ENCODE results near the gene KIAA2012. TPM values are rescaled to one million over a fixed set of nuclear protein-coding genes. Genes with fewer than 3 reads are reported as not detected.

KIAA2012 gene
- total and polyA plus RNA-seq, 2 donors (not counting 1 experiment from before 2014, with no cell fraction given), result not detected

GRCh38 chr2:202149155-202149762 is 76.2 kb downstream of the KIAA2012 start:
- no peaks in the 10 kb centered on the region for H3K9me3 ChIP-seq (ENCODE audit: control extremely low read depth in 1 of 3, control insufficient read depth in 2 of 3, insufficient read depth in 1 of 3, low read length in 2 of 3)
- CTCF ChIA-PET, result no interaction called here
- H3K36me3 ChIP-seq (replicated peaks in 1 of 2; ENCODE audit: control extremely low read depth in 1 of 2, control insufficient read depth in 1 of 2, extremely low read depth in 1 of 2, insufficient read depth in 2 of 2, low read length in 1 of 2), result no peaks in the 10 kb centered on the region
- H3K27me3 ChIP-seq (replicated peaks in 1 of 4; ENCODE audit: control extremely low read depth in 1 of 4, control insufficient read depth in 3 of 4, insufficient read depth in 4 of 4, low read length in 3 of 4), result peaks cover 0 to 7% (median 2%) of the 10 kb centered on the region in 4 experiments
- no peak overlapping the region for H3K4me3 Mint-ChIP-seq
- no peak for DNase-seq
- H3K79me2 ChIP-seq (ENCODE audit: control insufficient read depth, insufficient read depth, low read length), result no peaks in the 10 kb centered on the region
- H3K27me3 Mint-ChIP-seq, result peaks cover 20% of the 10 kb centered on the region
- no peak overlapping the region for H3K27ac ChIP-seq (ENCODE audit: low read length in 2 of 2)
- H3K4me1 ChIP-seq (ENCODE audit: control insufficient read depth in 2 of 2, insufficient read depth in 2 of 2, low read length in 2 of 2), result no peaks in the 10 kb centered on the region
- H3K4me3 ChIP-seq (ENCODE audit: control extremely low read depth in 1 of 5, extremely low read depth in 1 of 5, insufficient read depth in 1 of 5, low read depth in 2 of 5, low read length in 4 of 5), result no peak overlapping the region
- H3K4me1 Mint-ChIP-seq, result no peaks in the 10 kb centered on the region
- H2AFZ ChIP-seq (ENCODE audit: insufficient read depth, low read depth, low read length, poor library complexity, severe bottlenecking), result no peak overlapping the region
- no peak for TF ChIP-seq CTCF (IDR thresholded peaks at IDR 0.05)
- no peak for TF ChIP-seq EZH2 (IDR thresholded peaks at IDR 0.05; ENCODE audit: borderline replicate concordance, insufficient read depth, low read depth, low read length, poor library complexity, severe bottlenecking)
- H3K27ac Mint-ChIP-seq, result no peak overlapping the region
- no peaks in the 10 kb centered on the region for H4K20me1 ChIP-seq (ENCODE audit: control insufficient read depth, insufficient read depth, low read length, poor library complexity, severe bottlenecking)
- intact Hi-C loops (cut with micrococcal nuclease), result no loop called here
- POLR2A ChIA-PET, result no interaction called here
- no peak for ATAC-seq (ENCODE audit: low read depth)
- H3K4me2 ChIP-seq (replicated peaks; ENCODE audit: low read depth, low read length, poor library complexity, severe bottlenecking), result no peak overlapping the region
- H3K9me3 Mint-ChIP-seq (ENCODE audit: insufficient read depth), result no peaks in the 10 kb centered on the region
- 91% methylated on average over 11 of the region's 13 CpGs for WGBS (ENCODE audit: insufficient coverage)
- H3K9ac ChIP-seq (ENCODE audit: low read length), result no peak overlapping the region

GRCh38 chr2:202149936-202150335 is 76.9 kb downstream of the KIAA2012 start:
- Mint-ChIP-seq H3K9me3 (ENCODE audit: insufficient read depth) (no peaks in the 10 kb centered on the region), H3K4me1 (no peaks in the 10 kb centered on the region), H3K4me3 (no peak overlapping the region), H3K27me3 (peaks cover 26% of the 10 kb centered on the region), H3K27ac (no peak overlapping the region)
- Histone ChIP-seq H3K36me3 (replicated peaks in 1 of 2; ENCODE audit: control extremely low read depth in 1 of 2, control insufficient read depth in 1 of 2, extremely low read depth in 1 of 2, insufficient read depth in 2 of 2, low read length in 1 of 2) (no peaks in the 10 kb centered on the region), H2AFZ (ENCODE audit: insufficient read depth, low read depth, low read length, poor library complexity, severe bottlenecking) (no peak overlapping the region), H3K4me2 (replicated peaks; ENCODE audit: low read depth, low read length, poor library complexity, severe bottlenecking) (no peak overlapping the region), H3K27ac (ENCODE audit: low read length in 2 of 2) (no peak overlapping the region), H3K79me2 (ENCODE audit: control insufficient read depth, insufficient read depth, low read length) (no peaks in the 10 kb centered on the region), H3K9me3 (ENCODE audit: control extremely low read depth in 1 of 3, control insufficient read depth in 2 of 3, insufficient read depth in 1 of 3, low read length in 2 of 3) (no peaks in the 10 kb centered on the region), H3K9ac (ENCODE audit: low read length) (no peak overlapping the region), H3K27me3 (replicated peaks in 1 of 4; ENCODE audit: control extremely low read depth in 1 of 4, control insufficient read depth in 3 of 4, insufficient read depth in 4 of 4, low read length in 3 of 4) (peaks cover 0 to 7% (median 2%) of the 10 kb centered on the region in 4 experiments), H4K20me1 (ENCODE audit: control insufficient read depth, insufficient read depth, low read length, poor library complexity, severe bottlenecking) (no peaks in the 10 kb centered on the region), H3K4me3 (ENCODE audit: control extremely low read depth in 1 of 5, extremely low read depth in 1 of 5, insufficient read depth in 1 of 5, low read depth in 2 of 5, low read length in 4 of 5) (no peak overlapping the region), H3K4me1 (ENCODE audit: control insufficient read depth in 2 of 2, insufficient read depth in 2 of 2, low read length in 2 of 2) (no peaks in the 10 kb centered on the region)
- POLR2A ChIA-PET, result no interaction called here
- WGBS (ENCODE audit: insufficient coverage), result 100% methylated on average over 1 of the region's 4 CpGs
- CTCF ChIA-PET, result no interaction called here
- ATAC-seq (ENCODE audit: low read depth), result no peak
- DNase-seq, result no peak
- intact Hi-C loops (cut with micrococcal nuclease), result no loop called here
- no peak for TF ChIP-seq EZH2 (IDR thresholded peaks at IDR 0.05; ENCODE audit: borderline replicate concordance, insufficient read depth, low read depth, low read length, poor library complexity, severe bottlenecking)
- no peak for TF ChIP-seq CTCF (IDR thresholded peaks at IDR 0.05)

Data from B cell (primary cell).